Measurements from ENCODE around the gene CBFA2T2. TPM values are rescaled to one million over a fixed set of nuclear protein-coding genes. Genes with fewer than 3 reads are reported as not detected.

The CBFA2T2 gene
- total and polyA plus RNA-seq, 2 donors (not counting 3 experiments of a cell fraction or from before 2014, with no cell fraction given): 10.7 to 12.1 TPM

- FAIRE-seq (no peak), DNase-seq (ENCODE audit: low read depth, low spot score) (no peak)
- Histone ChIP-seq H3K9me3 (replicated peaks; ENCODE audit: control insufficient read depth, insufficient read depth, low read length) (no peaks in the 10 kb centered on the region), H3K4me1 (ENCODE audit: control insufficient read depth, extremely low read depth, insufficient read depth, low read length) (no peaks in the 10 kb centered on the region), H3K4me2 (ENCODE audit: insufficient read depth, low read length) (no peak overlapping the region), H2AFZ (ENCODE audit: low read depth, low read length) (no peak overlapping the region), H4K20me1 (replicated peaks; ENCODE audit: control insufficient read depth, extremely low read depth, insufficient read depth, low read length) (no peaks in the 10 kb centered on the region), H3K27ac (ENCODE audit: insufficient read depth, low read depth, low read length) (no peak overlapping the region), H3K27me3 (ENCODE audit: control insufficient read depth in 2 of 2, insufficient read depth in 2 of 2, low read length in 2 of 2) (no peaks in the 10 kb centered on the region), H3K79me2 (ENCODE audit: control insufficient read depth, insufficient read depth, low read length) (no peaks in the 10 kb centered on the region), H3K4me3 (replicated peaks in 1 of 3; ENCODE audit: insufficient read depth in 1 of 3, low read depth in 1 of 3, low read length in 3 of 3) (no peak overlapping the region), H3K9ac (replicated peaks; ENCODE audit: extremely low read depth, insufficient read depth, low read length) (no peak overlapping the region), H3K9me1 (replicated peaks; ENCODE audit: control insufficient read depth, extremely low read depth, insufficient read depth, low read length) (no peaks in the 10 kb centered on the region), H3K36me3 (ENCODE audit: control insufficient read depth in 2 of 2, extremely low read depth in 1 of 2, insufficient read depth in 2 of 2, low read length in 2 of 2) (peaks cover 0 to 2% of the 10 kb centered on the region in 2 experiments)
- BruUV-seq (replicated peaks): no TSS peak
- CTCF ChIA-PET: interaction anchor here (1.3 to 5.2 kb wide), 5 partner anchors 10 to 197 kb away, joined by 4 to 58 read pairs (median 16); no protein-coding TSS in a partner anchor
- intact Hi-C loops (cut with micrococcal nuclease) (loop anchor here (5.0 kb wide), 1 partner anchor 134 kb away; no protein-coding TSS in a partner anchor), dilution Hi-C loops (cut with MboI; ENCODE audit: extremely low pct_ligation_motif_present, low sequenced_read_pairs) (no loop called here)
- POLR2A ChIA-PET: no interaction called here
- TF ChIP-seq EZH2 (IDR thresholded peaks at IDR 0.05; ENCODE audit: borderline replicate concordance, low read depth, low read length, severe bottlenecking): no peak
- no peak for TF ChIP-seq POLR2AphosphoS5 (IDR thresholded peaks at IDR 0.05; ENCODE audit: insufficient read depth, low read depth, low read length)
- TF ChIP-seq CTCF (IDR thresholded peaks at IDR 0.05; ENCODE audit: extremely low read depth in 1 of 2, insufficient read depth in 1 of 2, low read depth in 1 of 2, low read length in 2 of 2): no peak
- TF ChIP-seq POLR2A (IDR thresholded peaks at IDR 0.05; ENCODE audit: low read depth, low read length): no peak
- TF ChIP-seq FOS (IDR thresholded peaks at IDR 0.05; ENCODE audit: borderline replicate concordance, insufficient read depth, low read length): no peak
- TF ChIP-seq MYC (IDR thresholded peaks at IDR 0.05; ENCODE audit: low read depth, low read length): no peak
- TF ChIP-seq GATA2 (IDR thresholded peaks at IDR 0.05; ENCODE audit: insufficient read depth, insufficient read length, low read depth, low read length): no peak
- no peak for TF ChIP-seq JUN (IDR thresholded peaks at IDR 0.05; ENCODE audit: borderline replicate concordance, insufficient read depth, insufficient read length, low read depth)
- TF ChIP-seq MAX (IDR thresholded peaks at IDR 0.05; ENCODE audit: insufficient read depth, insufficient read length): no peak
Measured at GRCh38 chr20:33651562-33652048, 161.7 kb downstream of the CBFA2T2 start.
